GM19468 (cell line): ENCODE measurements around the gene PRAMEF11.

Source experiments
- ATAC-seq: cut with Tn5 transposase; IDR thresholded peaks from one replicate; pipeline ENCODE4 v1.9.1; 2021; ENCODE audit warnings: mild to moderate bottlenecking, moderate library complexity, moderate number of reproducible peaks; ENCODE audit not compliant: unreplicated experiment; ENCODE audit errors: extremely low read depth

Gene PRAMEF11

GRCh38 chr1:12775443-12775842, 55.8 kb downstream of the PRAMEF11 start:
- ATAC-seq: no peak

GRCh38 chr1:12774801-12775345, 56.3 kb downstream of the PRAMEF11 start:
- ATAC-seq: no peak
